Muscle layer of duodenum (tissue), 2 donors: Measurements from ENCODE around the gene C12orf75.

ENCODE experiments used
- H3K27ac ChIP-seq: one replicate; pipeline ENCODE4 v1.7.0; 2013; ENCODE audit warnings: mild to moderate bottlenecking, low read length
- H3K27me3 ChIP-seq: one replicate; pipeline ENCODE4 v1.7.0; 2013; ENCODE audit warnings: low read depth, mild to moderate bottlenecking, control low read depth, low read length
- H3K36me3 ChIP-seq, 2 donors: one replicate each; pipeline ENCODE4 v1.7.0; 2013; ENCODE audit warnings: low read length in 2 of 2, control low read depth in 1 of 2, mild to moderate bottlenecking in 1 of 2; ENCODE audit not compliant: insufficient read depth in 2 of 2, control insufficient read depth in 1 of 2
- H3K4me1 ChIP-seq, 2 donors: one replicate each; pipeline ENCODE4 v1.7.0; 2013; ENCODE audit warnings: low read length in 2 of 2, mild to moderate bottlenecking in 2 of 2, control low read depth in 1 of 2, moderate library complexity in 1 of 2; ENCODE audit not compliant: insufficient read depth in 2 of 2, control insufficient read depth in 1 of 2
- H3K4me3 ChIP-seq, 2 donors: one replicate each; pipeline ENCODE4 v1.7.0; 2013; ENCODE audit warnings: low read length in 2 of 2, low read depth in 1 of 2, mild to moderate bottlenecking in 1 of 2
- H3K9me3 ChIP-seq, 2 donors: one replicate each; pipeline ENCODE4 v1.7.0; 2013; ENCODE audit warnings: low read length in 2 of 2, control low read depth in 1 of 2, mild to moderate bottlenecking in 1 of 2; ENCODE audit not compliant: control insufficient read depth in 1 of 2
- donor health status: healthy.

C12orf75 gene

DNA sequence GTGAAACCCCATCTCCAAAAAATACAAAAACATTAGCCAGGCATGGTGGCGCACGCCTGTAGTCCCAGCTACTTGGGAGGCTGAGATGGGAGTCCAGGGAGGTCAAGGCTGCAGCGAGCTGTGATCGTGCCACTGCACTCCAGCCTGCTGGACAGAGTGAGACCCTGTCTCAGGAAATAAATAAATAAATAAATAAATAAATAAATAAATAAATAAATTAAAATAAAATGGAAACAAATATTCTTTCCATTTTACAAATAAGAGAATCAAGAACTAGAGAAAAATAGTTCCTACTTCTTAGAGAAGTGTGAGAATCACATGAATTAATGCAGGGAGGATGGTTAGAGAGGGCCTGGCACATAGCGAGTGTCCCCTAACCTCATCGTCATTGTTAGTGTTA lies 53.7 kb downstream of the C12orf75 start:
- Histone ChIP-seq H3K4me3 (no peak overlapping the region), H3K27ac (no peak overlapping the region), H3K36me3 (no peaks in the 10 kb centered on the region), H3K4me1 (no peaks in the 10 kb centered on the region), H3K27me3 (no peaks in the 10 kb centered on the region), H3K9me3 (no peaks in the 10 kb centered on the region)

DNA sequence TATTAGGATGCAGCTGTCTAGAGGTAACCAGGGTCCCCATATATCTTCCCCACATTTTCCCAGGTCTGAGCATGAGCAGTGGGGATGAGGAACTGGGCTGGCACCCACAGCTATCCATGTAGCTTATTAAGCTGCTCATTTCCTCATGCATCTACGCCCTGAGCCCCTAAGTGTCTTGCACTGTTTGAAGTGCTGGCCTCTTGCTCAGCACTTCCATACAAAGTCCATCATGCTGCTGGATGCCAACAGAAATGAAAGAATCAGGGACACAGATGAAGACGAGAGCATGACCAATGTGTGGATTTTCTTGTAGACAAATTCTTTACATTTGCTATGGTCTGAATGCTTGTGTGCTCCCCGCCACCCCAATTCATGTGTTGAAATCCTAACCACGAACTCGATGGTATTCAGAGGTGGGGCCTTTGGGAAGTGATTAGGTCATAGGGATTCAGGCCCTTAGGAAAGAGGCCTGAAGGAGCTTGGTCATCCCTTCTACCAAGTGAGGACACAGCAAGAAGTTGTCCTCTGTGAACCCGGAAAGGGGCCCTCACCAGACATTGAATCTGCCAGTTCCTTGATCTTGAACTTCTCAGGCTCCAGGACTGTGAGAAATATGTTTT lies 54.5 kb downstream of the C12orf75 start:
- no peaks in the 10 kb centered on the region for H3K4me1 ChIP-seq
- no peak overlapping the region for H3K27ac ChIP-seq
- no peaks in the 10 kb centered on the region for H3K27me3 ChIP-seq

DNA sequence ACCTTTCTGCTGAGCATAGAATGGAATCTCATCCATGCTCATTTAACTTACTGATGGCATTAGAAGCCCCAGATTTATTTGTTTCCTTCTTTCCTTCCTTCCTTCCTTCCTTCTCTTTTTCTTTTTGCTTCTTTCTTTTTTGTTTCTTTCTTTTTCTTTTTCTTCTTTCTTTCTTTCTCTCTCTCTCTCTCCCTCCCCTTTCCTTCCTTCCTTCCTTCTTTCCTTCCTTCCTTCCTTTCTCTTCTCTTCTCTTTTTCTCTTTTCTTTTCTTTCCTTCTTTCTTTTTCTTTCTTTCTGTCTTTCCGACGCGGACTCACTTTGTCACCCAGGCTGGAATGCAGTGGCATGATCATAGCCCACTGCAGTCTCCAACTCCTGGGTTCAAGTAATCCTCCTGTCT lies 55.9 kb downstream of the C12orf75 start:
- Histone ChIP-seq H3K4me1 (no peaks in the 10 kb centered on the region), H3K27ac (no peak overlapping the region), H3K27me3 (no peaks in the 10 kb centered on the region), H3K9me3 (no peaks in the 10 kb centered on the region), H3K4me3 (no peak overlapping the region), H3K36me3 (no peaks in the 10 kb centered on the region)

More for the DNA sequence above, 54.5 kb downstream of the C12orf75 start:
- H3K36me3 ChIP-seq: no peaks in the 10 kb centered on the region
- no peaks in the 10 kb centered on the region for H3K9me3 ChIP-seq
- no peak overlapping the region for H3K4me3 ChIP-seq

DNA sequence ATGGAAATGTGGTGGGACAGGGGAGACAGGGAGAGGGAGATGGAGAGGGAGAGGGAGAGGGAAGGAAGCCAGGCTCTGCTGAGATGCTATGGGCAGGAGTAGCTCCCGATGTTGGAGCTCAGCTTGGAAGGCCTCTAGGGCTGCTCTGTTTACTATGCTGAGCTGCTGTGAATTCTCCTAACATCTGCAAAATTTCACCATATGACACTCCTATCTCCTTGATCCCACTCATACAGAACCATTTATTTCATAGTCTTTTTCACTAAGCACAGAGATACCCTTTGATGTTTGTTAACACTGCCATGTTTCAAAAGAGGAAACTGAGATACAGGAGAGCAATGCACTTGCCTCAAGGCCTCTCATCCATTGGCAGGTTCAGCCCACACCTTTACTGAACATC lies 60.7 kb downstream of the C12orf75 start:
- H3K4me1 ChIP-seq: no peaks in the 10 kb centered on the region
- no peak overlapping the region for H3K4me3 ChIP-seq
- no peaks in the 10 kb centered on the region for H3K9me3 ChIP-seq
- H3K27ac ChIP-seq: no peak overlapping the region
- H3K27me3 ChIP-seq: no peaks in the 10 kb centered on the region
- H3K36me3 ChIP-seq: no peaks in the 10 kb centered on the region

DNA sequence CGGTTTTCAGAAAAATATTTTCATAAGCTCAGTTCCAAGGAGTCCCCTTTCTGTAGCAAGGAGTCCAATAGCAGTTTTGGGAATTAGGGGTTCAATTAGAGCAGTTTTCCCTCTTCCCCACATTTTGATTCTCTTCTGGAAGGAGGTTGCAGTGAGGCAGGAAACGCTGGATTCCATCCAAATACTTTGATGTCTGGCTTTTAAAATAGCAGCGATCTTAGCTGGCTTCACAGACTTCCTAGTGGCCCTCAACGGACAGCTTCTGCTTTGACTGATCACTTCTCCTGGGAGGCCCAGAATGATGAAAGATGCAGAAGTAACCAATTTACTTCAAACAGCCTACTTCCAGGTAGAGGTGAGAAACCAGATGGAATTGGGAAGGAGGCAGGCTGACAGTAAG lies 63.1 kb downstream of the C12orf75 start:
- Histone ChIP-seq H3K4me3 (no peak overlapping the region), H3K9me3 (peaks cover 0 to 3% of the 10 kb centered on the region in 2 donors), H3K27me3 (no peaks in the 10 kb centered on the region), H3K36me3 (no peaks in the 10 kb centered on the region), H3K4me1 (no peaks in the 10 kb centered on the region), H3K27ac (no peak overlapping the region)

DNA sequence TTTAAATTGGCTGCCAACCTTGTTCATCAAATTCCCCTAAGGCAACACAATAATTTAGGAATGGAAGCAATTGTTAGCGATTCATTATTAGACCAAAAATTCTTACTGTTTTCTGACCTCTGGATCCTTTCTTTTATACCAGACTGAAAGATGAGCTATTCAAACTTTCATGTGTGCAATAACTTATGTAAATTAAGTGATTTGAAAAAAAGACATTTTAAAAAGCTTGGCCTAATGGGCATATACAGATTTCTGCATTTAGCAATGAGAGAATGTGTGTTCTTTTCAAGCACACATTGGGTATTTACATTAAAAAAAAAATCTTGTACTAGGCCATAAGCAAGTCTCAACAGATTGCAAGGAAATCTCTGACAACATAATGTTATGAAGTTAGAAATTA lies 65.5 kb downstream of the C12orf75 start:
- Histone ChIP-seq H3K4me1 (no peaks in the 10 kb centered on the region), H3K9me3 (peaks cover 0 to 3% of the 10 kb centered on the region in 2 donors), H3K36me3 (no peaks in the 10 kb centered on the region), H3K27me3 (no peaks in the 10 kb centered on the region), H3K27ac (no peak overlapping the region), H3K4me3 (no peak overlapping the region)

DNA sequence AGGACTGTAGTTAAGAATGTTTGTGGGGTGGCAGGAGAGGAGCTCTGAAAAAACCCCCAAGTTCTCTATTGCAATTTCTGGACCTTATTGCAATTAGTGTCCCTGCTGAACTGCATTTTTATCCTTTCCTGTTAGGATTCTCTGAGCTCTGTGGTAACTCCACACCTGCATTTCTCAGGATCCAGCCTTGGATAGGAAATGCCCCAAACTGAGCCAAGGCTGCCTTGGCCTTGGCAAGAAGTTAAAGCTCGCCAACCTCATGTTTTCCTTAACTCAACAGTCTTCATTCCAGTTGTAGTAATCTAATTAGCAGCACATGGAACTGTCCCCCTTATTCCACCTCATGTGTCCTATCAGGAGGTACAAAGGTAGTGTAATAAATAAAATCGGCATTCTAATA lies 66.5 kb downstream of the C12orf75 start:
- peaks cover 0 to 3% of the 10 kb centered on the region in 2 donors for H3K9me3 ChIP-seq
- H3K4me1 ChIP-seq: no peaks in the 10 kb centered on the region
- H3K4me3 ChIP-seq: no peak overlapping the region
- H3K36me3 ChIP-seq: no peaks in the 10 kb centered on the region
- H3K27me3 ChIP-seq: no peaks in the 10 kb centered on the region
- no peak overlapping the region for H3K27ac ChIP-seq

DNA sequence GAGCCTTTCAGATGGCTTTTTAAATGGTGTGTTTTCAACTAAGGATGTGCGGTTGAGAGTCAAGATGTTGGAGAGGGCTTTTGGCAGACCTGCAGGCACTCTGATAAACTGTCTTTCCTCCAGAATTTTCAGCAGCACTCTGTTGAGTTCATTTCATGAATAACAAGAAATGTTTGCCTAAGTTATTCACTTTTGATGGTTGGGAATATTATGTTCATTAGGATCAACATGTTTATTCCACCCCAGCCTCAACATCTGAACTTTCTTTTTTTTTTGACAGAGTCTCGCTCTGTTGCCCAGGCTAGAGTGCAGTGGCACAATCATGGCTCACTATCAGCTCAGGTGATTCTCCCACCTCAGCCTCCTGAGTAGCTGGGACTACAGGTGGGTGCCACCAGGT lies 68.4 kb downstream of the C12orf75 start:
- Histone ChIP-seq H3K27me3 (no peaks in the 10 kb centered on the region), H3K4me3 (no peak overlapping the region), H3K9me3 (peaks cover 0 to 3% of the 10 kb centered on the region in 2 donors), H3K27ac (no peak overlapping the region), H3K36me3 (no peaks in the 10 kb centered on the region), H3K4me1 (no peaks in the 10 kb centered on the region)

DNA sequence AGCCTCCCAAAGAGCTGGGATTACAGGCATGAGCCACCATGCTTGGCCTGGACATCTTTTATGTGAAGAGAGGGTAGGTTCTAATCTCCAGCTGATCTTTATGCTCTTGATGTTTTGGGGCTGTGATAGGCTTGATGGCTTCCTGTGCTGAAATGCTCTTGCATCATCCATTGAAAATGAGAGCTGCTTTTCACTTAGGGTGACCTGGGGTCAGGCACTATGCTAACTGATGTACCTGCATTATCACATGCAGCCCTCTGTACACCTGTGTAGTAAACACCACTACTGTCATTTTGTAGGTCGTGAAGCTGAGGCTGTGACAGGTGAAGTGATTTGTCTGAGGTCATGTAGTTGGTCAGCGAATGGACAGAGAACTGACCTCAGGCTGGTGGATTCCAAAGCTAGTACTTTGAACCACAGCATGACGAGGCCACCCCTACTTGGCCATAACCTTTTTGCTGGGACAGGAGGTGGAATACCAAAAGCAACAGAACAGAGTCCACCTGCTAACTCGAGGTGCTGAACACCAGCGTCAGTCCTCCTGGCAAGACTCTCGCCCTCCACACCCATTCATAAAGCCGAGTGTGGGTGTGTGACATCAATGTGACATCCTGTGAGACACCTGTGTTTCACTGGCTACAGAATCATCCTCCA lies 69.1 kb downstream of the C12orf75 start:
- H3K36me3 ChIP-seq: no peaks in the 10 kb centered on the region
- no peak overlapping the region for H3K4me3 ChIP-seq
- H3K9me3 ChIP-seq: peaks cover 0 to 3% of the 10 kb centered on the region in 2 donors
- H3K27ac ChIP-seq: no peak overlapping the region
- no peaks in the 10 kb centered on the region for H3K27me3 ChIP-seq
- no peaks in the 10 kb centered on the region for H3K4me1 ChIP-seq

DNA sequence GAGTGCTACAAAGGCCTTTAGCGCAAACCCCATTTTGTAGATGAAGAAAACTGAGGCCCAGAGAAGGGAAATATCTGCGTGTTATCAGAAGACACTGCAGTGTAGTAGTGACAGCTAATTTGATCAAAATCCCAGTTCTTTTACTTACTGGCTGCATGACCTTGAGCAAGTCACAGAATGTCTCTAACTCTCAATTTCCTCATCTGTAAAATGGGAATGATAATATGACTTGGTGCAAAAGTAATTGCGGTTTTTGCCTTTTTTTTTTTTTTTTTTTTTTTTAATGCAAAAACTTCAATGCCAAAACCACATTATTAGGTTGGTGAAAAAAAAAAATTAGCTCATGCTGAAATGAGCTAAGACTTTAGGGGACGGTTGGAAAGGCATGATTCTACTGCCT lies 69.7 kb downstream of the C12orf75 start:
- peaks cover 0 to 3% of the 10 kb centered on the region in 2 donors for H3K9me3 ChIP-seq
- no peak overlapping the region for H3K27ac ChIP-seq
- no peaks in the 10 kb centered on the region for H3K36me3 ChIP-seq

DNA sequence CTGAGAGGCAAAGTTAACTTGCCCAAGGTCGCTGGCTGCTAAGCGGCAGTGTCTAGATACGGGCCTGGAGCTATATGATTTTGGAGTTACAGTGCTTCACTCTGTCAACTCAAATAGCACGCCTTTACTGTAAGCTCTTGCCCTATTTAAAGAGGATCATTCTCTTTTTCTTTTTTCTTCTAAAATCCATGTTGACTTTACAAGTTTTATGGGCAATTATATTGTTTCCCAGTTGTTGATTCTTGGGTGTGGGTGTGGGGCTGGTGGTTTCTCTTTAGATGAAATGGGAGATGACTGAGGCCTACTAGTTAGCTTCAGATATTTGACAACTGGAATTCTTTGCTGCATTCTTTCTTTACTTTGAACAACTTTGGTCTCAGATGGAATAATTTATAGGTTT lies 70.7 kb downstream of the C12orf75 start:
- H3K4me3 ChIP-seq: no peak overlapping the region
- no peaks in the 10 kb centered on the region for H3K27me3 ChIP-seq
- no peak overlapping the region for H3K27ac ChIP-seq
- H3K36me3 ChIP-seq: no peaks in the 10 kb centered on the region
- peaks cover 0 to 3% of the 10 kb centered on the region in 2 donors for H3K9me3 ChIP-seq
- no peaks in the 10 kb centered on the region for H3K4me1 ChIP-seq

More for the DNA sequence above, 69.7 kb downstream of the C12orf75 start:
- no peak overlapping the region for H3K4me3 ChIP-seq
- H3K4me1 ChIP-seq: no peaks in the 10 kb centered on the region
- H3K27me3 ChIP-seq: no peaks in the 10 kb centered on the region

DNA sequence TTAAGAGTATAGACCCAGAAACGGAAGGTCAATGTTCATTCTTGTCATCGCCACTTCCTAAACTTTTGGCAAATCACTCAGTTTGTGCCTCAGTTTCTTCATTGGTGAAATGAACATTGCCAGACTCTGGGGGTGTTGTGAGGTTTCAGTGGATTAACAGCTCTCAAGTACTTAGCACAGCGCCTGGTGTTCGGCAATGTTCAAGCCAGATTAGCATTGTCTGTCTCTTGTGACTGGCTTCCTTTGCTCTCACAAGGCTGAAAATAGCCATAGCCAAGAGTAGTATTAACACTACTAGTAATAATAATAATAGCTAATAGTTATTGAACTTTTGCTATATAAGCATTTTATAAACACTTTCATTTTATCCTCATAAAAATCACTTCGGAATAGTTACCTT lies 71.9 kb downstream of the C12orf75 start:
- Histone ChIP-seq H3K4me1 (no peaks in the 10 kb centered on the region), H3K27me3 (no peaks in the 10 kb centered on the region), H3K9me3 (peaks cover 0 to 3% of the 10 kb centered on the region in 2 donors), H3K27ac (no peak overlapping the region), H3K36me3 (no peaks in the 10 kb centered on the region), H3K4me3 (no peak overlapping the region)
